IMR-90 (cell line): ENCODE results near the gene PAPLN. TPM values are rescaled to one million over a fixed set of nuclear protein-coding genes. Genes with fewer than 3 reads are reported as not detected.

Source experiments
- ATAC-seq: fragments of 200-7000 bp; cut with Tn5 transposase; 2 replicates; pipeline ENCODE4 v1.9.1; 2020; ENCODE audit warnings: low read depth, mild to moderate bottlenecking, moderate library complexity
- BruUV-seq: library from RNA; stranded (reverse); fragments of 400-500 nt; replicated peaks from 2 replicates; lab custom pipeline; 2021; lab: Mats Ljungman, UMichigan
- CTCF ChIA-PET: fragments of 300-600 bp; formaldehyde crosslinking; extraction: SDS; loops from one replicate; lab custom pipeline; 2021; ENCODE audit warnings: antibody characterized with exemption; lab: Yijun Ruan, JAX
- POLR2A ChIA-PET: fragments of 300-600 bp; sonication (Branson Sonifier 250); formaldehyde crosslinking; loops from one replicate; lab custom pipeline; 2022; ENCODE audit warnings: antibody characterized with exemption; ENCODE audit not compliant: unreplicated experiment; lab: Charles Lee
- DNase-seq: peaks from one replicate; pipeline ENCODE4 v3.0.0; 2013
- H2AFZ ChIP-seq: replicated peaks from 2 replicates; pipeline ENCODE3; 2013; ENCODE audit warnings: low read length, mild to moderate bottlenecking; ENCODE audit not compliant: poor library complexity
- H2AK5ac ChIP-seq: 2 replicates; pipeline ENCODE4 v1.6.1; 2013; ENCODE audit warnings: low read depth, low read length, inconsistent platforms
- H2AK9ac ChIP-seq: replicated peaks from 2 replicates; pipeline ENCODE3; 2013; ENCODE audit warnings: mild to moderate bottlenecking, low read depth, low read length, moderate library complexity; ENCODE audit not compliant: poor library complexity
- H2BK120ac ChIP-seq: 2 replicates; pipeline ENCODE4 v1.6.1; 2013; ENCODE audit warnings: low read depth, low read length, inconsistent platforms
- H2BK15ac ChIP-seq: 3 replicates; pipeline ENCODE4 v1.6.1; 2013; ENCODE audit warnings: low read depth, low read length, inconsistent platforms
- H2BK20ac ChIP-seq: 2 replicates; pipeline ENCODE4 v1.6.1; 2013; ENCODE audit warnings: low read depth, mild to moderate bottlenecking, inconsistent platforms, low read length, moderate library complexity
- H2BK5ac ChIP-seq: 2 replicates; pipeline ENCODE4 v1.6.1; 2013; ENCODE audit warnings: mild to moderate bottlenecking, low read depth, low read length, inconsistent platforms; ENCODE audit not compliant: poor library complexity, severe bottlenecking
- H3K14ac ChIP-seq: replicated peaks from 2 replicates; pipeline ENCODE4 v1.6.1; 2013; ENCODE audit warnings: low read depth, low read length, inconsistent platforms
- H3K18ac ChIP-seq: 2 replicates; pipeline ENCODE4 v1.6.1; 2013; ENCODE audit warnings: low read depth, low read length, control low read depth
- H3K23ac ChIP-seq: 2 replicates; pipeline ENCODE4 v1.6.1; 2013; ENCODE audit warnings: low read depth, low read length, inconsistent platforms
- H3K27ac ChIP-seq: 2 replicates; pipeline ENCODE4 v1.5.1; 2013; ENCODE audit warnings: mild to moderate bottlenecking, control low read depth, low read length; ENCODE audit not compliant: insufficient read depth
- H3K27me3 ChIP-seq: 2 replicates; pipeline ENCODE4 v1.6.1; 2013; ENCODE audit warnings: low read length; ENCODE audit not compliant: control insufficient read depth, insufficient read depth
- H3K36me3 ChIP-seq: 2 replicates; pipeline ENCODE4 v1.6.1; 2013; ENCODE audit warnings: low read length, mixed read lengths; ENCODE audit not compliant: control insufficient read depth, insufficient read depth
- H3K4ac ChIP-seq: 2 replicates; pipeline ENCODE4 v1.6.1; 2013; ENCODE audit warnings: low read depth, low read length, inconsistent platforms
- H3K4me1 ChIP-seq: 2 replicates; pipeline ENCODE4 v1.6.1; 2013; ENCODE audit warnings: low read length, mixed read lengths; ENCODE audit not compliant: control insufficient read depth, insufficient read depth
- H3K4me2 ChIP-seq: 2 replicates; pipeline ENCODE4 v1.6.1; 2013; ENCODE audit warnings: low read depth, mild to moderate bottlenecking, control low read depth, low read length, moderate library complexity
- H3K4me3 ChIP-seq: 2 replicates; pipeline ENCODE4 v1.5.1; 2013; ENCODE audit warnings: low read depth, mild to moderate bottlenecking, control low read depth, low read length, moderate library complexity; ENCODE audit not compliant: insufficient read depth
- H3K56ac ChIP-seq: 2 replicates; pipeline ENCODE4 v1.6.1; 2013; ENCODE audit warnings: low read length, inconsistent platforms; ENCODE audit not compliant: insufficient read depth; ENCODE audit errors: extremely low read depth
- H3K79me1 ChIP-seq, 2 experiments: 2 replicates each; pipeline ENCODE4 v1.6.1; 2013; ENCODE audit warnings: low read length in 2 of 2, inconsistent platforms in 1 of 2, low read depth in 1 of 2
- H3K9ac ChIP-seq: 2 replicates; pipeline ENCODE4 v1.6.1; 2013; ENCODE audit warnings: low read depth, low read length, control low read depth
- H3K9me1 ChIP-seq: 2 replicates; pipeline ENCODE4 v1.6.1; 2013; ENCODE audit warnings: low read length, inconsistent platforms; ENCODE audit not compliant: insufficient read depth
- H3K9me3 ChIP-seq: 2 replicates; pipeline ENCODE4 v1.6.1; 2013; ENCODE audit warnings: low read length; ENCODE audit not compliant: control insufficient read depth, insufficient read depth
- H4K20me1 ChIP-seq: 2 replicates; pipeline ENCODE4 v1.6.1; 2013; ENCODE audit warnings: low read length, inconsistent platforms; ENCODE audit not compliant: insufficient read depth
- H4K5ac ChIP-seq: 2 replicates; pipeline ENCODE4 v1.6.1; 2013; ENCODE audit warnings: mild to moderate bottlenecking, low read depth, low read length, control low read depth
- H4K8ac ChIP-seq, 2 experiments: 2 replicates each; pipeline ENCODE4 v1.6.1; 2013; ENCODE audit warnings: low read depth in 2 of 2, low read length in 2 of 2, control low read depth in 1 of 2, inconsistent platforms in 1 of 2
- H4K91ac ChIP-seq: 2 replicates; pipeline ENCODE4 v1.6.1; 2013; ENCODE audit warnings: low read depth, low read length, inconsistent platforms; ENCODE audit not compliant: insufficient read depth
- BHLHE40 ChIP-seq: fragments of 150-350 bp; IDR thresholded peaks from 2 replicates; pipeline ENCODE4 v1.6.1; 2016; ENCODE audit warnings: mild to moderate bottlenecking, low read depth, low read length
- CEBPB ChIP-seq: IDR thresholded peaks from 2 replicates; pipeline ENCODE4 v1.6.1; 2012; ENCODE audit warnings: low read depth, low read length, improper control_type of control experiment
- CHD1 ChIP-seq: IDR thresholded peaks from 2 replicates; pipeline ENCODE4 v1.6.1; 2012; ENCODE audit warnings: low read depth, low read length, improper control_type of control experiment
- CTCF ChIP-seq: conservative IDR thresholded peaks from 2 replicates; pipeline ENCODE4 v1.5.1; 2012; ENCODE audit warnings: mild to moderate bottlenecking, low read depth, low read length, improper control_type of control experiment
- ELK1 ChIP-seq: fragments of 150-350 bp; IDR thresholded peaks from 2 replicates; pipeline ENCODE4 v1.6.1; 2016; ENCODE audit warnings: low read depth, mild to moderate bottlenecking, low read length, moderate library complexity, borderline replicate concordance
- FOS ChIP-seq: fragments of 150-350 bp; IDR thresholded peaks from 2 replicates; pipeline ENCODE4 v1.6.1; 2016; ENCODE audit warnings: low read depth, low read length
- MAFK ChIP-seq: IDR thresholded peaks from 2 replicates; pipeline ENCODE4 v1.6.1; 2012; ENCODE audit warnings: low read depth, low read length, improper control_type of control experiment
- MAZ ChIP-seq: IDR thresholded peaks from 2 replicates; pipeline ENCODE4 v1.6.1; 2012; ENCODE audit warnings: low read depth, mild to moderate bottlenecking, low read length, improper control_type of control experiment, moderate library complexity, borderline replicate concordance
- MXI1 ChIP-seq: IDR thresholded peaks from 2 replicates; pipeline ENCODE4 v1.6.1; 2012; ENCODE audit warnings: low read depth, mild to moderate bottlenecking, low read length, moderate library complexity, borderline replicate concordance
- NFE2L2 ChIP-seq: fragments of 150-350 bp; IDR thresholded peaks from 2 replicates; pipeline ENCODE4 v1.6.1; 2016; ENCODE audit warnings: low read depth, mild to moderate bottlenecking, low read length
- POLR2A ChIP-seq: IDR thresholded peaks from 2 replicates; pipeline ENCODE4 v1.6.1; 2012; ENCODE audit warnings: mild to moderate bottlenecking, low read depth, low read length
- RAD21 ChIP-seq: IDR thresholded peaks from 2 replicates; pipeline ENCODE4 v1.6.1; 2012; ENCODE audit warnings: low read length, improper control_type of control experiment
- RCOR1 ChIP-seq: IDR thresholded peaks from 2 replicates; pipeline ENCODE4 v1.6.1; 2012; ENCODE audit warnings: mild to moderate bottlenecking, low read length, improper control_type of control experiment; ENCODE audit not compliant: insufficient replicate concordance
- RFX5 ChIP-seq: IDR thresholded peaks from 2 replicates; pipeline ENCODE4 v1.8.0; 2012; ENCODE audit warnings: low read depth, mild to moderate bottlenecking, low read length, moderate library complexity
- SMC3 ChIP-seq: fragments of 150-350 bp; IDR thresholded peaks from 2 replicates; pipeline ENCODE4 v1.6.1; 2016; ENCODE audit warnings: low read depth, mild to moderate bottlenecking, antibody characterized with exemption, low read length, moderate library complexity
- USF2 ChIP-seq: fragments of 150-350 bp; IDR thresholded peaks from 2 replicates; pipeline ENCODE4 v1.6.1; 2017; ENCODE audit warnings: mild to moderate bottlenecking, antibody characterized with exemption, low read length, low read depth
- WGBS, 2 experiments: methylation state at CpG; one replicate each; pipeline versions ENCODE4 v1.1.5 to v1.1.7; 2013; ENCODE audit warnings: missing lambda C conversion rate in 2 of 2; ENCODE audit not compliant: insufficient read length in 1 of 2; ENCODE audit errors: extremely low coverage in 2 of 2; 5-methylcytosine and 5-hydroxymethylcytosine counted together
- dilution Hi-C: fragments of 300-500 bp; cut with HindIII; formaldehyde crosslinking; loops from one replicate; pipeline ENCODE4 v1.14.3; 2018; ENCODE audit warnings: low sequenced_read_pairs; ENCODE audit not compliant: unreplicated experiment
- in situ Hi-C: fragments of 300-500 bp; cut with MboI; formaldehyde crosslinking; loops from 3 replicates; pipeline ENCODE4 v1.14.3; 2019; ENCODE audit warnings: low sequenced_read_pairs, inconsistent platforms, mixed read lengths
- intact Hi-C: fragments of 100-400 bp; cut with micrococcal nuclease; formaldehyde crosslinking; loops from 2 replicates; pipeline ENCODE4 v1.10.0; 2022
- polyA plus RNA-seq, 3 experiments: library from polyadenylated mRNA; depleted of rRNA; stranded (reverse); fragments of >200 nt; gene quantifications; 2 replicates each; pipeline ENCODE4 v1.2.3, GENCODE V29; 2012; ENCODE audit warnings: low replicate concordance in 1 of 3
- total RNA-seq: library from RNA; depleted of rRNA; stranded (reverse); fragments of >200 nt; gene quantifications from 2 replicates; pipeline ENCODE4 v1.2.3, GENCODE V29; 2012

Gene PAPLN
- total and polyA plus RNA-seq, 2 of the 4 experiments (the other 2 are of a cell fraction): 0.36 to 1.2 TPM

- TF ChIP-seq CEBPB: no peak
- no peak for TF ChIP-seq MAZ
- TF ChIP-seq CTCF: no peak
- TF ChIP-seq FOS: no peak
- no peak for TF ChIP-seq CHD1
- TF ChIP-seq RCOR1: no peak
- no peak for TF ChIP-seq RAD21
- no peak for TF ChIP-seq SMC3
- no peak for TF ChIP-seq ELK1
- no peak for TF ChIP-seq USF2
- no peak for TF ChIP-seq MAFK
- no peak for TF ChIP-seq BHLHE40
- no peak for TF ChIP-seq RFX5
- no peak for TF ChIP-seq NFE2L2
- no peak for TF ChIP-seq POLR2A
- no peak for TF ChIP-seq MXI1
- H3K79me1 ChIP-seq: peaks cover 0 to 52% of the 10 kb centered on the region in 2 experiments; a peak in 3 of 4 replicates
- no peak overlapping the region for H2BK20ac ChIP-seq
- no peak overlapping the region for H2AFZ ChIP-seq
- H3K9ac ChIP-seq: no peak overlapping the region
- H3K14ac ChIP-seq: no peak overlapping the region
- no peak overlapping the region for H3K4ac ChIP-seq
- H3K18ac ChIP-seq: no peak overlapping the region
- H3K4me1 ChIP-seq: peaks cover 3% of the 10 kb centered on the region
- ATAC-seq: no peak
- no peak overlapping the region for H3K27ac ChIP-seq
- H4K5ac ChIP-seq: no peak overlapping the region
- H3K27me3 ChIP-seq: no peaks in the 10 kb centered on the region
- intact Hi-C loops: no loop called here
- ChIA-PET POLR2A (no interaction called here), CTCF (no interaction called here)
- H3K36me3 ChIP-seq: peaks cover 23% of the 10 kb centered on the region
- H2BK5ac ChIP-seq: no peak overlapping the region
- H3K56ac ChIP-seq: no peak overlapping the region
- BruUV-seq: no TSS peak
- H4K8ac ChIP-seq: no peak overlapping the region
- no peak overlapping the region for H3K23ac ChIP-seq
- H4K20me1 ChIP-seq: peaks cover 11% of the 10 kb centered on the region; the same call in 1 of the 2 replicates
- no peak overlapping the region for H3K4me2 ChIP-seq
- H2AK5ac ChIP-seq: no peak overlapping the region
- H3K9me1 ChIP-seq: peaks cover 5% of the 10 kb centered on the region
- dilution Hi-C loops: loop anchor here (25.0 kb wide), 1 partner anchor 175 kb away; the partner anchor contains the start of gene NUMB
- no CpG with 5 or more reads among the region's 5 CpGs for WGBS, 2 experiments
- H3K4me3 ChIP-seq: no peak overlapping the region
- no peak overlapping the region for H2AK9ac ChIP-seq
- H2BK15ac ChIP-seq: no peak overlapping the region
- no peak overlapping the region; the same call in 1 of the 2 replicates for H4K91ac ChIP-seq
- no peak for DNase-seq
- no peaks in the 10 kb centered on the region for H3K9me3 ChIP-seq
- in situ Hi-C loops: no loop called here
- H2BK120ac ChIP-seq: no peak overlapping the region
Measured at GRCh38 chr14:73287071-73287470, 49.8 kb downstream of the PAPLN start.
